ENCODE data around the gene PRRT1.

Gene PRRT1

DNA sequence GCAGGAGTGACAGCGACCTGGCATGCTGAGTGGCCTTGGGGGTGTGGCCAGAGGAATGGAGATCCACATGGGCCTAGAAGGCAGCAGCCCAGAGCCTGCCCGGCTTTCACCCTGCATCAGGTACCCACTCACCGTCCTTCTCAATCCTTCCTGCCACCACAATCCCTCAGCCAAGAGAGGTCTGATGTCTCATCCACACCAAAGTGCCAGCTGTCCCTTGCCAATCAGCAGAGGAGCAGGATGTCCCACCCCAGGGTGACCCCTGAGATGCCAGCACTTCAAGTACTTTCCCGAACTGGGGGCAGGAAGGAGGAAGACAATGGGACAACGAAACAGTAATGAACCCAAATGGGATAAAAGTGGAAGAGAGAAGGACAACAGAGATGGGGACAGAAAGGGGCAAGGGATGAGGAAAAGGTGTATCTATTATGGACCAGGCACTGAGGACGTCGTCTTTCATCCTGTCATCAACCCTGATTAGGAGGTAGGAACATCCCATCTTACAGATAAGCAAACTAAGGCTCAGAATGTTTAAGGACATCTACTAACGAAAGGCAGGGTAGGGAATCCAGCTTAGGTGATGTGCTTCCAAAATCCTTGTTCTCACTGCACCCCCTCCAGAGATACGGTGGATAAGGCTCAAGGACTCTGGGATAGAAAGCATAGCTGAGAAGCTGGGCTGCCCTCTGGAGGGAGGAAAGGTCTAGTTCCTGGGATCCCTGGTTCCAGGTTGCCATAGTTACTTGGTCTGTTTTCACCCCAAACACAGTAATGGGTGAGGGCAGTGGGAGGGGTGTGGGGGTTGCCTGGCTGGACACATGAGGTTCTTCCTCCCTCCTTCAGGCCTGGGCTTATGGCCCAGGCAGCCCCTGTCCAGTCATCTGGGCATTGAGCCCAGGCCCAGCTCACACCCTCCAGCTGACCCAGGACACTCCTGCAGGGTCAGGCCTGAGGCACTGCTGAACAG is 38.1 kb downstream of the PRRT1 start:
- TF ChIP-seq, protein P1, sequence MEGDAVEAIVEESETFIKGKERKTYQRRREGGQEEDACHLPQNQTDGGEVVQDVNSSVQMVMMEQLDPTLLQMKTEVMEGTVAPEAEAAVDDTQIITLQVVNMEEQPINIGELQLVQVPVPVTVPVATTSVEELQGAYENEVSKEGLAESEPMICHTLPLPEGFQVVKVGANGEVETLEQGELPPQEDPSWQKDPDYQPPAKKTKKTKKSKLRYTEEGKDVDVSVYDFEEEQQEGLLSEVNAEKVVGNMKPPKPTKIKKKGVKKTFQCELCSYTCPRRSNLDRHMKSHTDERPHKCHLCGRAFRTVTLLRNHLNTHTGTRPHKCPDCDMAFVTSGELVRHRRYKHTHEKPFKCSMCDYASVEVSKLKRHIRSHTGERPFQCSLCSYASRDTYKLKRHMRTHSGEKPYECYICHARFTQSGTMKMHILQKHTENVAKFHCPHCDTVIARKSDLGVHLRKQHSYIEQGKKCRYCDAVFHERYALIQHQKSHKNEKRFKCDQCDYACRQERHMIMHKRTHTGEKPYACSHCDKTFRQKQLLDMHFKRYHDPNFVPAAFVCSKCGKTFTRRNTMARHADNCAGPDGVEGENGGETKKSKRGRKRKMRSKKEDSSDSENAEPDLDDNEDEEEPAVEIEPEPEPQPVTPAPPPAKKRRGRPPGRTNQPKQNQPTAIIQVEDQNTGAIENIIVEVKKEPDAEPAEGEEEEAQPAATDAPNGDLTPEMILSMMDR (IDR thresholded peaks at IDR 0.05; ENCODE audit: extremely low read depth, insufficient read depth, missing control alignments): no peak
- in situ Hi-C loops (cut with MboI; ENCODE audit: low pct_unique_long_range_greater_than_20kb, low sequenced_read_pairs, unreplicated experiment): no loop called here
- no peak for DNase-seq (ENCODE audit: low spot score)

DNA sequence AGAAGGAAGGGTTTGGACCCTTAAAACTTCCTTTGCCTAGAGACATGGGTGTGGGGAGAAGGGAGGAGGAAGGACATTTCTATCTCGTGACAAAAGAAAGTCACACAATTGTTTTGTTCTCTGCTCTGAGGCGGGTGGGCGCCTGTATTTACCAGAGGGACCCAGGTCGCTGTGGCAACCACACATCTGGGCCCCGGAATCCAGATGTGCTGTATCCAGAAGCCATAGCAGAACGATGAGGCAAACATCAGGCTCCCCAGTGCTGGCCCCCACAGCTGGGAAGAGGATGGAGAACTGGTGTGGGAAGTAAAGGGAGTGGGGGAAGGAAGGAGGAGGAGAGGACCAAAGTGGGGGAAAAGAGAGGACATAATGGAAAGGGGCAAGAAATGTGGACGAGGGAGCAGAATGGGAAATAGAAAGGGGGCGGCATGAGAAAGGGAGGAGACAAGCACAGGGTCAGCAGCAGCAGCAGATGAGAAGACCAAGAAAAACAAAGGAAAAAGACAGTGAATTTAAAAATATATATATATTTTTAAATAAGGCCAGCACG is 39.2 kb downstream of the PRRT1 start:
- in situ Hi-C loops (cut with MboI; ENCODE audit: low pct_unique_long_range_greater_than_20kb, low sequenced_read_pairs, unreplicated experiment): no loop called here
- TF ChIP-seq, protein P1 (IDR thresholded peaks at IDR 0.05; ENCODE audit: extremely low read depth, insufficient read depth, missing control alignments): no peak
- no peak for DNase-seq (ENCODE audit: low spot score)

DNA sequence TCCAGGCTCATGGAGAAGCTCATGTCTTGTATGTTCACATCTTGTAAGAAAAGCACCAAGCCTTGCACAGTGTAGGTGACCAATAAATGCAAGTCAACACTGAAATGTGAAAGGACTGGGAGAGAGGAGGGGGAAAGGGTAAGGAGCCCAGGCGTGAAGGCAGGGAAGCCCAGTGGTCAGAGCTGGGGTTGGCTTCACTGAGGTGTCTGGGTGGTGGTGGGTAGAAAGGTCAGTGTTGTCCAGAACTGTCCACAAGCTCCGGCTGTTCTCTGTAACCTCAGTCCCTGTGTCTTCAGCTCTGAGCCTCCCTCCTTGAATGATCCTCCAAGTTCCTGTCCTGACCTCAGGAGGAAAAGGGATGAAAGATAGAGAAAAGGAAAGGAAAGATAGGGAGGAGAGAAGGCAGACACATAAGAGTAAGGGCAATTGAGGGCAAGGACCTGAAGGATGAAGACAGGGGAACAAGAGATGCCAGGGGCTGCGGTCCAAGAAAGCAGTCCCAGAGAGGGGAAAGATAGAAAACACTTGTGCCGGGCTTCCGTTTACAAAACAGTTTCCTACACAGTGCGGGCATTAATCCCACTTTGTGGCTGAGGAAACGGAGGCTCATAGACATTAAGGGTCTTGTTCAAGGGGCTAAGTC is 40.2 kb downstream of the PRRT1 start:
- no peak for DNase-seq (ENCODE audit: low spot score)
- in situ Hi-C loops (cut with MboI; ENCODE audit: low pct_unique_long_range_greater_than_20kb, low sequenced_read_pairs, unreplicated experiment): no loop called here
- TF ChIP-seq, protein P1 (IDR thresholded peaks at IDR 0.05; ENCODE audit: extremely low read depth, insufficient read depth, missing control alignments): no peak

DNA sequence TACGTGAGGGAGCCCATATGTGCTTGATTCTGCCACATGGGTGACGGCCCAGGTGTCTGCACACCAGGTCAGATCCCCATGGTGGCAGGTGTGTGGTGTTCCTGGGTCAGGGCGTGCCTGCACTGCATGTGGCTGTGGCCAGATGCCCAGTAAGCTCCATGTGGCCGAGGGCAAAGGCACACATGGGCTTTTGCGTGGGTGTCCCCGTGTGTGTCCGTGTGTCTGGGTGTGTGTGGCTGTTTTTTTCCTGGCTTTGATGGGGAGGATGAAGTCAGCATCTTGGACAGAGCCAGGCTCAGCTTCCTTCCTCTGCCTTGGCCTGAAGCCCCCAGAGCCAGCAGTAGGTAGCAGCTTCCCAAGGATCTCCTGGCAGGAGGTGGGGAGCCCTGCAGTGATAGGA is 41.1 kb downstream of the PRRT1 start:
- in situ Hi-C loops (cut with MboI; ENCODE audit: low pct_unique_long_range_greater_than_20kb, low sequenced_read_pairs, unreplicated experiment): no loop called here

DNA sequence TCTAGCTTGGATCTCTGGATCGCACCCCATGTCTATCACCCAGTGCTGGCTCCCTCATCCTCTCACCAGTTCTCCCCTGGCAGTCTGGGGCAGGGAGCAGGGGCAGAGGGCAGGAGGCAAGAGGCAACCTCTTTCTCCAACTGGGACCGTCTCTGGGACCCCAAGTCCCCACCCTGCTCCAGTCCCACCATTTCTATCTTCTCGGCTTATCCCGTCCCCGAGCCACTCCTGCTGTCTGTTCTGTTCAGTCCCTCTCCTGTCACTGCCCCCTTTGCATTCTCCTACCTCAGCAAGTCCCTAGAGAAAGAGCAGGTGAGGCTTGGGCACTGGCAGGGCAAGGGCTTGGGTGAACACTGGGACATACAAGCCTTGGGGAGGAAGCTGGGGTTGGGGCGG is 42.0 kb downstream of the PRRT1 start:
- TF ChIP-seq, protein P1 (IDR thresholded peaks at IDR 0.05; ENCODE audit: extremely low read depth, insufficient read depth, missing control alignments): no peak
- in situ Hi-C loops (cut with MboI; ENCODE audit: low pct_unique_long_range_greater_than_20kb, low sequenced_read_pairs, unreplicated experiment): no loop called here
- no peak for DNase-seq (ENCODE audit: low spot score)

More for the DNA sequence above, 41.1 kb downstream of the PRRT1 start:
- no peak for DNase-seq (ENCODE audit: low spot score)
- TF ChIP-seq, protein P1 (IDR thresholded peaks at IDR 0.05; ENCODE audit: extremely low read depth, insufficient read depth, missing control alignments): no peak

DNA sequence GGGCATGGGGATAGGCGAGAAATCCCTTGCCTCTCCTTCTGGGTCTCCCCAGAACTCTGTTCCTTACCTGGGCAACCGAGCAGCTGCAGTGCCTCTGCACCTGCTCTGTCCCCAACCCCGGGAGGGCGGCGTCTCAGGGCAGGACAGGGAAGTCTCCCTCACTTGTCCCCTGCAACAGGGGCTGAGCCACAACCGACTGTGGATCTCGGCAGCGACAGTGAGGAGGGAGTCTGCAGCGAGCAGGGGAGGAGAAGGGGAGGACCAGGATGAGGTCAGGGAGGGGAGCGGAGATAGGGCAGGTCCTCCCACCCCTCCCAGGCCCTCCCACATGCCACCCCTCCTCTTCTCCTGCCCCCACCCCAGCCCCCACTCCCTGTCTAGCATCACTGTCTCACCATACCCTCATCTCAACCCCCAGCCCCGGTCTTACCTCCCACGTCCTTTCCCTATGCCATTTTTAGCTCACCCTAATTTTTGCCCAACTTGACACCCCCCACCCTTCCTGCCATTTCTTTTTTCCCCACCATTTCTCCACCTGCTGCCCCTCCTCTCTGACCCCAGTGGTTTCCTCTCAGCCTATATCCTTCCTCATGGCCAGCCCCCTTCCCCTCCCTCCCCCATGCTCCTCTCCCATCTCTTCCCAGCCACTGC is 42.5 kb downstream of the PRRT1 start, which contains the start of gene TNXB:
TNXB (minus strand) TSS at position 225 of the 651 bp plus-strand sequence. CDS start 11,140 bp downstream, outside the sequence.
- in situ Hi-C loops (cut with MboI; ENCODE audit: low pct_unique_long_range_greater_than_20kb, low sequenced_read_pairs, unreplicated experiment): no loop called here
- DNase-seq (ENCODE audit: low spot score): no peak
- TF ChIP-seq, protein P1 (IDR thresholded peaks at IDR 0.05; ENCODE audit: extremely low read depth, insufficient read depth, missing control alignments): no peak
